Activated naive CD4-positive, alpha-beta T cell treated with anti-CD3 and anti-CD28 coated beads, Interleukin-2, amount 50 U/mL, for 72 hours (primary cell): ENCODE measurements around the gene INPP4A. TPM values are rescaled to one million over a fixed set of nuclear protein-coding genes. Genes with fewer than 3 reads are reported as not detected.

Experiments used
- total RNA-seq, 2 donors: library from RNA; stranded (reverse); gene quantifications; one replicate each; pipeline ENCODE4 v1.2.3, GENCODE V29; 2022

Gene INPP4A
- total RNA-seq, 2 donors from 2014 or later, result 46.6 to 48.1 TPM

Other genes starting within 250 kb of the INPP4A start
- gene CNGA3, start 98.4 kb upstream of the INPP4A start, total RNA-seq, result not detected
- 10 to 100 TPM; 25.0 to 30.3 TPM for gene COA5, start 163.7 kb downstream of the INPP4A start, total RNA-seq
- 10 to 100 TPM; 21.6 to 23.8 TPM for gene UNC50, start 163.7 kb downstream of the INPP4A start, total RNA-seq